H1 (cell line): ENCODE results near the gene MBD3L4. TPM values are rescaled to one million over a fixed set of nuclear protein-coding genes. Genes with fewer than 3 reads are reported as not detected.

Experiments
- CHD1 ChIP-seq: IDR thresholded peaks from 2 replicates; pipeline ENCODE4 v1.6.1; 2012; ENCODE audit warnings: low read depth, low read length, improper control_type of control experiment
- polyA plus RNA-seq, 7 experiments: library from polyadenylated mRNA; depleted of rRNA in 3 of 7; stranded (reverse) in 5 of 7; unstranded in 2 of 7; fragments of >200 nt in 5 of 7; fragments of 200-250 nt in 2 of 7; gene quantifications; 1 replicate in 5 of 7; 2 replicates in 1 of 7; 4 replicates in 1 of 7; pipeline versions ENCODE4 v1.2.1 to v1.2.3, GENCODE V29; 2011 to 2013; ENCODE audit warnings: missing spikeins in 2 of 7, mixed read lengths in 2 of 7
- total RNA-seq: library from RNA; stranded (reverse); fragmentation: NEBNext Ultra II Directional; extraction: Animal tissue kit (Norgen Biotek cat#: 25700); gene quantifications from 2 replicates; pipeline ENCODE4 v1.2.1, GENCODE V29; 2021

Gene MBD3L4
- total and polyA plus RNA-seq, 2 of the 8 experiments (the other 6 are each of a cell fraction or from before 2014, with no cell fraction given) = not detected

GRCh38 chr19:7067716-7068115 lies 27.7 kb upstream of the MBD3L4 start (continued):
- TF ChIP-seq CHD1 = no peak
